ENCODE results near the gene DMWD.
"Not testable (repeated sequence)": the region's sequence is repeated elsewhere in the genome, so short reads cannot be mapped to it uniquely, and the experiment has no call there.

DNA sequence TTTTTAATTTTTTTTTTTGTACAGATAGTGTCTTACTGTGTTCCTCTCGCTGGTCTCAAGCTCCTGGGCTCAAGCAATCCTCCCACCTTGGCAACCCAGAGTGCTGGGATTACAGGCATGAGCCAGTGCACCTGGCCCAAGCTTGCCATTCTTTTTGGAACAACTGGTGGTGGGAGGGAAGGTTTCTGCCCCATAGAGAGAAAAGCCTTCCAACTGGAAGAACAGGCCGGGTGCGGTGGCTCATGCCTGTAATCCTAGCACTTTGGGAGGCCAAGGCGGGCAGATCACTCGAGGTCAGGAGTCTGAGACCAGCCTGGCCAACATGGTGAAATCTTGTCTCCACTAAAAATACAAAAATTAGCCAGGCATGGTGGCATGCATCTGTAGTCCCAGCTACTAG lies 6.9 kb upstream of the DMWD start:
- TF ChIP-seq, protein P1, sequence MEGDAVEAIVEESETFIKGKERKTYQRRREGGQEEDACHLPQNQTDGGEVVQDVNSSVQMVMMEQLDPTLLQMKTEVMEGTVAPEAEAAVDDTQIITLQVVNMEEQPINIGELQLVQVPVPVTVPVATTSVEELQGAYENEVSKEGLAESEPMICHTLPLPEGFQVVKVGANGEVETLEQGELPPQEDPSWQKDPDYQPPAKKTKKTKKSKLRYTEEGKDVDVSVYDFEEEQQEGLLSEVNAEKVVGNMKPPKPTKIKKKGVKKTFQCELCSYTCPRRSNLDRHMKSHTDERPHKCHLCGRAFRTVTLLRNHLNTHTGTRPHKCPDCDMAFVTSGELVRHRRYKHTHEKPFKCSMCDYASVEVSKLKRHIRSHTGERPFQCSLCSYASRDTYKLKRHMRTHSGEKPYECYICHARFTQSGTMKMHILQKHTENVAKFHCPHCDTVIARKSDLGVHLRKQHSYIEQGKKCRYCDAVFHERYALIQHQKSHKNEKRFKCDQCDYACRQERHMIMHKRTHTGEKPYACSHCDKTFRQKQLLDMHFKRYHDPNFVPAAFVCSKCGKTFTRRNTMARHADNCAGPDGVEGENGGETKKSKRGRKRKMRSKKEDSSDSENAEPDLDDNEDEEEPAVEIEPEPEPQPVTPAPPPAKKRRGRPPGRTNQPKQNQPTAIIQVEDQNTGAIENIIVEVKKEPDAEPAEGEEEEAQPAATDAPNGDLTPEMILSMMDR (conservative IDR thresholded peaks at IDR 0.05; ENCODE audit: low read depth, low read length), result not testable (repeated sequence)
- not testable (repeated sequence) for TF ChIP-seq EZH2 (IDR thresholded peaks at IDR 0.05; ENCODE audit: low read length, unreplicated experiment)
